Measurements from ENCODE around the gene HGS.

Gene HGS

DNA sequence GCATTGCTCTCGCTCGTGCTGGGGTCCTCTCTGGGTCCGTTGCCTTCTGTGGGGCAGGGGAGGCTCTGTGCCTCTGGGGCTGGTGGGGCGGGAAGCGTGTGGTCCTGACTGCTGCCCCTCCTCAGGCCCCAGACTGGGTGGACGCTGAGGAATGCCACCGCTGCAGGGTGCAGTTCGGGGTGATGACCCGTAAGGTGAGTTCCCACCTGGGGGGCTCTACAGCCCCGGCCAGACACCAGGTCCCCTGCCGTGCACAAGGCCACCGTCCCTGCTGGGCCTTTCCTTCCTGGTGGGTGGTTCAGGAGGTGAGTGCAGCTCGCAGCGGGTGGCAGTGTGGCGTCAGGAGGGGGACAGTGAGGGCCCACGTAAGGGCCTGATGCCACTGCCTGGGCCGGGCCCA is 6.7 kb downstream of the HGS start:
- no peak for DNase-seq (ENCODE audit: low read depth)
- TF ChIP-seq, protein P1, sequence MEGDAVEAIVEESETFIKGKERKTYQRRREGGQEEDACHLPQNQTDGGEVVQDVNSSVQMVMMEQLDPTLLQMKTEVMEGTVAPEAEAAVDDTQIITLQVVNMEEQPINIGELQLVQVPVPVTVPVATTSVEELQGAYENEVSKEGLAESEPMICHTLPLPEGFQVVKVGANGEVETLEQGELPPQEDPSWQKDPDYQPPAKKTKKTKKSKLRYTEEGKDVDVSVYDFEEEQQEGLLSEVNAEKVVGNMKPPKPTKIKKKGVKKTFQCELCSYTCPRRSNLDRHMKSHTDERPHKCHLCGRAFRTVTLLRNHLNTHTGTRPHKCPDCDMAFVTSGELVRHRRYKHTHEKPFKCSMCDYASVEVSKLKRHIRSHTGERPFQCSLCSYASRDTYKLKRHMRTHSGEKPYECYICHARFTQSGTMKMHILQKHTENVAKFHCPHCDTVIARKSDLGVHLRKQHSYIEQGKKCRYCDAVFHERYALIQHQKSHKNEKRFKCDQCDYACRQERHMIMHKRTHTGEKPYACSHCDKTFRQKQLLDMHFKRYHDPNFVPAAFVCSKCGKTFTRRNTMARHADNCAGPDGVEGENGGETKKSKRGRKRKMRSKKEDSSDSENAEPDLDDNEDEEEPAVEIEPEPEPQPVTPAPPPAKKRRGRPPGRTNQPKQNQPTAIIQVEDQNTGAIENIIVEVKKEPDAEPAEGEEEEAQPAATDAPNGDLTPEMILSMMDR (conservative IDR thresholded peaks at IDR 0.05; ENCODE audit: low read depth, low read length): no peak
- no peak overlapping the region for H3K4me3 ChIP-seq (ENCODE audit: low read length)

DNA sequence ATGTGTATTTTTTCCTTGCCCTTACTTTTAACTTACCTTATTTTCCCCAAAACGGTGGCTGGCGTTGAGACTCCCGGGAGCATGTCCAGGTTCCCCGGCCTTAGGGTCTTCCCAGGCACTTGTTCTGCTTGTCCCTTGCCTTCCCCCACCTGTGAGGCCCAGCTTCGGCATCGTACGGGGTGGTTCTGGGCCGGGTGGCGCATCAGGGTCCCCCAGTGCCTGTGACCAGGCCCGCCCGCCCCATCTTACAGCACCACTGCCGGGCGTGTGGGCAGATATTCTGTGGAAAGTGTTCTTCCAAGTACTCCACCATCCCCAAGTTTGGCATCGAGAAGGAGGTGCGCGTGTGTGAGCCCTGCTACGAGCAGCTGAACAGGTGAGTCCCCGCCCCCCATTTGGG is 7.4 kb downstream of the HGS start:
- no peak for DNase-seq (ENCODE audit: low read depth)
- no peak overlapping the region for H3K4me3 ChIP-seq (ENCODE audit: low read length)

DNA sequence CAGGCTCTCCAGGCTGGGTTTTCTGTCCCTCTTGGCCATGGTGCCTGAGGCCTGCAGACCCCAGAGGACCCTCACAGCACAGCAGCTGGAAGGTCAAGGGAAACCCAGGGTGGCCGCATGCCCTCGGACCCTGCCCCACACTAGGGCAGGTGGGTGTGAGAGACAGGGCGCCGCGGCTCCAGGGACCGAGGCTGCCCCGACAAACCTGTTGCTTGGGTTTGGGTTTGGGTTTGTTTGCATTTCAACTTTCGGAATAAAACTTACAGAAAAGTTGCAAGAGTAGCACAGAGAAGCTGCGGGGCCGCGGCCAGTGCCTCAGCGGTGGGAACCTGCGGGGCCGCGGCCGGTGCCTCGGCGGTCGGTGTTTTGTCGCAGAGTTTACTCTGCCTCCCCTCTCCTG is 7.8 kb downstream of the HGS start:
- DNase-seq (ENCODE audit: low read depth): no peak
- TF ChIP-seq, protein P1 (conservative IDR thresholded peaks at IDR 0.05; ENCODE audit: low read depth, low read length): no peak
- H3K4me3 ChIP-seq (ENCODE audit: low read length): no peak overlapping the region

More for the DNA sequence above, 7.4 kb downstream of the HGS start:
- TF ChIP-seq, protein P1 (conservative IDR thresholded peaks at IDR 0.05; ENCODE audit: low read depth, low read length): no peak

DNA sequence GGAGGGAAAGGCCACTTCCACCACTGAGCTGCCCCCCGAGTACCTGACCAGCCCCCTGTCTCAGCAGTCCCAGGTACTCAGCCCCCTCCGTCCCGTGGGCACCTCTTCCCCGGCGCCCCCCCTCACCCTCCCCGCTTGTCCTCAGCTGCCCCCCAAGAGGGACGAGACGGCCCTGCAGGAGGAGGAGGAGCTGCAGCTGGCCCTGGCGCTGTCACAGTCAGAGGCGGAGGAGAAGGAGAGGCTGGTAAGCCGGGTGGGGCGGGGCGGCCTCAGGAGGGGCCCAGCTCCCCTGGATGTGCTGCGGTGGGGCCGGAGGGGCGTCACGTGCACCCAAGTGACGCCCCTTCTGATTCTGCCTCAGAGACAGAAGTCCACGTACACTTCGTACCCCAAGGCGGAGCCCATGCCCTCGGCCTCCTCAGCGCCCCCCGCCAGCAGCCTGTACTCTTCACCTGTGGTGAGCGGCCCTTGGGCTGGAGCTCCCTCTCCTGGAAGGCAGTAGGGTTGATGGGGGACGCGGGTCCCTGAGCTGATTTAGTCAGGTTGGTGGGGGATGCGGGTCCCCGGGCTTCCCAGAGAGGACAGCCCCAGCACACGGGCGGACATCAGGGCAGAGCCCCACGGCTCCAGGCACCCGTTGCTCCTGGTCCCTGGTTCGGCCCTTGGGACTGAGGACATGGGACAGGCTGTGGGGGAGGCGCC is 9.8 kb downstream of the HGS start:
- DNase-seq (ENCODE audit: low read depth): no peak
- H3K4me3 ChIP-seq (ENCODE audit: low read length): no peak overlapping the region
- TF ChIP-seq, protein P1 (conservative IDR thresholded peaks at IDR 0.05; ENCODE audit: low read depth, low read length): no peak

DNA sequence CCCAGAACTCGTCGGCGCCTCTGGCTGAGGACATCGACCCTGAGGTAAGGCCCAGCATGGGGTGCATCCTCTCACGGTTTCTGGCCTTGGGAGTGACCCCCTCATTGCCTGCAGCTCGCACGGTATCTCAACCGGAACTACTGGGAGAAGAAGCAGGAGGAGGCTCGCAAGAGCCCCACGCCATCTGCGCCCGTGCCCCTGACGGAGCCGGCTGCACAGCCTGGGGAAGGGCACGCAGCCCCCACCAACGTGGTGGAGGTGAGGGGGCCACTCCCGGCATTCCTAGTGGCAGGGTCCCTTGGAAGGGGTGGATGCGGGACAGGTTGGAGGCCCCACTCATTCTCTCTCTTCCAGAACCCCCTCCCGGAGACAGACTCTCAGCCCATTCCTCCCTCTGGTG is 11.0 kb downstream of the HGS start:
- no peak for DNase-seq (ENCODE audit: low read depth)
- TF ChIP-seq, protein P1 (conservative IDR thresholded peaks at IDR 0.05; ENCODE audit: low read depth, low read length): no peak
- H3K4me3 ChIP-seq (ENCODE audit: low read length): no peak overlapping the region

DNA sequence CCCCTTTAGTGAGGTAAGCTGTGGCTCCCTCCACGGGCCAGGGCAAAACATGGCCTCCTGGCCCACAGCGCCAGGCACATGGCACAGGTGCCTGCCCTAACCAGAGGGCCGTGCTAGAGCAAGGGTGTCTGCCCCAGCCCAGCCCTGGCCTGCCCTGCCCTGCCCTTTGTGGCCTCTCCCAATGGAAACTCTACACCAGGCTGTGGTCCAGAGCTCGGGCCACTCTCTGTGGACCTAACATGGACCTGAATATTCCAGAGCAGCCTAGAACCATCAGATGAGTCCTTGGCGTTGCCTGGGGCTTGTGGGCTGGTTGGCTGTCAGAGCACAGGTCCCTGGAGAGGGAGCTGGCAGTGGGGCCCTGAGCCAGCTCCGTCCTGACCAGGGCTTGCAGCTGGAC is 11.4 kb downstream of the HGS start:
- H3K4me3 ChIP-seq (ENCODE audit: low read length): no peak overlapping the region
- no peak for DNase-seq (ENCODE audit: low read depth)
- TF ChIP-seq, protein P1 (conservative IDR thresholded peaks at IDR 0.05; ENCODE audit: low read depth, low read length): no peak

DNA sequence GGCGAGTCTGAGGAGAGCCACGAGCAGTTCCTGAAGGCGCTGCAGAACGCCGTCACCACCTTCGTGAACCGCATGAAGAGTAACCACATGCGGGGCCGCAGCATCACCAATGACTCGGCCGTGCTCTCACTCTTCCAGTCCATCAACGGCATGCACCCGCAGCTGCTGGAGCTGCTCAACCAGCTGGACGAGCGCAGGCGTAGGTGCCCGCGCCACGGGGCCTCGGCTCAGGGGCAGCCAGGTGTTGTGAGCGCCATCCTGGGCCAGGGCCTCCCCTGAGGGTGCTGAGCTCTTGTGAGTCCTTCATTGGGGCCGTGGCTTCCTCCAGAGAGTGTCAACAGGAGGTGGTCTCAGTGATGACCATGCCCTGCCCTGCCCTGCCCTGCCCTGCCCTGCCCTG is 12.0 kb downstream of the HGS start:
- DNase-seq (ENCODE audit: low read depth): no peak
- no peak overlapping the region for H3K4me3 ChIP-seq (ENCODE audit: low read length)
- TF ChIP-seq, protein P1 (conservative IDR thresholded peaks at IDR 0.05; ENCODE audit: low read depth, low read length): no peak

Data from retinal pigment epithelial cell (primary cell).